Trophoblast cell (in vitro differentiated cells and primary cell): ENCODE results near the gene AKAP12.

Experiments
- DNase-seq, 2 donors: peaks; one replicate each; pipeline ENCODE4 v3.0.0-alpha.2; 2016
- H2AFZ ChIP-seq: 2 replicates; pipeline ENCODE4 v1.6.1; 2013; ENCODE audit warnings: low read length, moderate library complexity, mild to moderate bottlenecking; ENCODE audit not compliant: insufficient read depth, poor library complexity
- H2AK5ac ChIP-seq: 2 replicates; pipeline ENCODE4 v1.6.1; 2013; ENCODE audit warnings: mild to moderate bottlenecking, low read length
- H2BK120ac ChIP-seq: 2 replicates; pipeline ENCODE4 v1.6.1; 2013; ENCODE audit warnings: low read length, mild to moderate bottlenecking, moderate library complexity; ENCODE audit not compliant: insufficient read depth, poor library complexity
- H2BK12ac ChIP-seq: 2 replicates; pipeline ENCODE4 v1.6.1; 2013; ENCODE audit warnings: mild to moderate bottlenecking, low read length, moderate library complexity
- H2BK5ac ChIP-seq: 2 replicates; pipeline ENCODE4 v1.6.1; 2013; ENCODE audit warnings: low read length, low read depth, moderate library complexity, mild to moderate bottlenecking; ENCODE audit not compliant: poor library complexity
- H3K14ac ChIP-seq: 2 replicates; pipeline ENCODE4 v1.6.1; 2013; ENCODE audit warnings: mild to moderate bottlenecking, low read length
- H3K18ac ChIP-seq: 2 replicates; pipeline ENCODE4 v1.6.1; 2013; ENCODE audit warnings: mild to moderate bottlenecking, low read length
- H3K23ac ChIP-seq: 2 replicates; pipeline ENCODE4 v1.6.1; 2013; ENCODE audit warnings: low read length
- H3K27ac ChIP-seq: 2 replicates; pipeline ENCODE4 v1.5.1; 2013; ENCODE audit warnings: low read depth, mild to moderate bottlenecking, inconsistent platforms, low read length, moderate library complexity
- H3K27me3 ChIP-seq: 2 replicates; pipeline ENCODE4 v1.6.1; 2013; ENCODE audit warnings: inconsistent platforms, mild to moderate bottlenecking, low read length, moderate library complexity; ENCODE audit not compliant: insufficient read depth
- H3K36me3 ChIP-seq, 2 experiments: 1 replicate in 1 of 2; 2 replicates in 1 of 2; pipeline ENCODE4 v1.6.1; 2013; ENCODE audit warnings: low read length in 2 of 2, mild to moderate bottlenecking in 2 of 2, moderate library complexity in 1 of 2; ENCODE audit not compliant: insufficient read depth in 2 of 2, control insufficient read depth in 1 of 2
- H3K4ac ChIP-seq: 2 replicates; pipeline ENCODE4 v1.6.1; 2013; ENCODE audit warnings: low read depth, mild to moderate bottlenecking, low read length, moderate library complexity
- H3K4me1 ChIP-seq, 2 experiments: 1 replicate in 1 of 2; 2 replicates in 1 of 2; pipeline ENCODE4 v1.6.1; 2013; ENCODE audit warnings: low read length in 2 of 2, mild to moderate bottlenecking in 2 of 2, moderate library complexity in 1 of 2; ENCODE audit not compliant: insufficient read depth in 2 of 2, control insufficient read depth in 1 of 2
- H3K4me2 ChIP-seq: 2 replicates; pipeline ENCODE4 v1.6.1; 2013; ENCODE audit warnings: inconsistent platforms, mild to moderate bottlenecking, low read length, moderate library complexity
- H3K4me3 ChIP-seq: 2 replicates; pipeline ENCODE4 v1.5.1; 2013; ENCODE audit warnings: mild to moderate bottlenecking, low read depth, low read length, inconsistent platforms
- H3K79me1 ChIP-seq: one replicate; pipeline ENCODE4 v1.6.1; 2013; ENCODE audit warnings: low read length
- H3K79me2 ChIP-seq: 2 replicates; pipeline ENCODE4 v1.6.1; 2013; ENCODE audit warnings: low read length, mild to moderate bottlenecking; ENCODE audit not compliant: control insufficient read depth, insufficient read depth, poor library complexity
- H3K9ac ChIP-seq: 2 replicates; pipeline ENCODE4 v1.6.1; 2013; ENCODE audit warnings: mild to moderate bottlenecking, low read length
- H3K9me3 ChIP-seq: 2 replicates; pipeline ENCODE4 v1.6.1; 2013; ENCODE audit warnings: low read depth, mild to moderate bottlenecking, control low read depth, inconsistent platforms, low read length; ENCODE audit not compliant: insufficient read depth
- H4K12ac ChIP-seq: 2 replicates; pipeline ENCODE4 v1.6.1; 2013; ENCODE audit warnings: low read depth, mild to moderate bottlenecking, low read length, moderate library complexity
- H4K8ac ChIP-seq: 2 replicates; pipeline ENCODE4 v1.6.1; 2013; ENCODE audit warnings: low read depth, mild to moderate bottlenecking, low read length, moderate library complexity
- H4K91ac ChIP-seq: one replicate; pipeline ENCODE4 v1.6.1; 2013; ENCODE audit warnings: low read depth, mild to moderate bottlenecking, low read length, moderate library complexity
- WGBS: extraction: QIAGEN DNeasy Blood & Tissue Kit; methylation state at CpG from one replicate; pipeline ENCODE4 v1.1.7; 2013; ENCODE audit warnings: missing lambda C conversion rate; ENCODE audit not compliant: insufficient read length, insufficient coverage; ENCODE audit errors: extremely low coverage; 5-methylcytosine and 5-hydroxymethylcytosine counted together

The AKAP12 gene

DNA sequence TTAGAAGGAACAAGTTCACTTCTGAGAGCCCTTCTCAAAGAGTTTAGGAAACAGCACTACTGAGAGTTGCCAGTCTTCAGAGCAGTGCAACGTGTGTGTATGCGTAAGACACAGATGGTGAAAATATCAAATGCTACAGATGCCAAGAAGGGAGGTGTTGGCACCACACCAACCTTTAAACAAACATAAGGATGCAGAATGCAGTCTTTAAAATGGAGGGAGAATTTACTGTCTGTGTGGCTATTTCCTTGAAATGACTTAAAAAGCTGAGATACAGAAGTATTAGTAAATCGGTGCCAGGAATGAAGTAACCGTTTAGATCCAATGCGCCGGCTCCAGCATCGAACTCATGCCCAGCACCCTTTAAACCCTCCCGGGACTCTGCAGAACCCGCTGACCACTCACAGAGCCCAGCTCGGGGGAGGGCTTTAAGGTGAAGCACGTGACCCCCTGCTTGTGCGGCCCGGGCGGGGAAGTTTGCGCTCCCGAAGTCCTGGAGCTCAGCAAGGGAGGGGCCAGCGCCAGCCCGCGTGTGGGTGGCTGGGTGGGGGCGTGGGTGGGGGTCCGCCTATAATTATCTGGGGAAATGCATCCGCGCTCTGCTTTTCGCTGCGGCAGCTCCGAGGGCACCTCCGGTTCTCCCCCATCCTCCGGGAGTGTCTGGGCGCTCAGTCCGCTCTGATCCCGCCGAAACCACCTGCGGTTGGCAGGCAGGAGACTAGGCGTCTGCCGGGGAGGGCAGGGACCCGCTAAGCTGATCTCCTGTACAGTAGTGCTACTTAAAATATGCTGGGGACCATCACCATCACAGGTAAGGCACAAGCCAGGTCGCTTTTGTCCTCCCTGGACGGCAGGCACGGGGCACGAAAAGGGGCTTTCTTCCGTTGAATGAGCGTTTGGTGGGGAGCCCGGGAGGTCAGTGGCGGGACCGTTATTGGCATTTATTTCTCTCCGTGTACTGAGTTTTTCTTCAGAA, 85.6 kb downstream of the AKAP12 start:
- Histone ChIP-seq H3K4ac (no peak overlapping the region), H4K8ac (peak overlapping the region; percentile 8), H3K36me3 (no peaks in the 10 kb centered on the region), H3K18ac (peak overlapping the region; percentile 25), H3K27ac (no peak overlapping the region), H3K14ac (no peak overlapping the region), H2AFZ (no peak overlapping the region), H3K4me3 (peak overlapping the region; percentile 64), H3K9ac (peak overlapping the region; percentile 69), H4K12ac (no peak overlapping the region), H3K27me3 (no peaks in the 10 kb centered on the region), H3K79me1 (no peaks in the 10 kb centered on the region), H2AK5ac (no peak overlapping the region), H2BK120ac (no peak overlapping the region), H3K4me1 (peaks cover 0 to 4% of the 10 kb centered on the region in 2 experiments), H3K23ac (no peak overlapping the region), H4K91ac (no peak overlapping the region), H2BK12ac (no peak overlapping the region), H2BK5ac (no peak overlapping the region), H3K79me2 (no peaks in the 10 kb centered on the region), H3K4me2 (peak overlapping the region; percentile 79), H3K9me3 (no peaks in the 10 kb centered on the region)
- no CpG with 5 or more reads among the region's 46 CpGs for WGBS
- peak in 1 of 2 donors; percentile 14 for DNase-seq

DNA sequence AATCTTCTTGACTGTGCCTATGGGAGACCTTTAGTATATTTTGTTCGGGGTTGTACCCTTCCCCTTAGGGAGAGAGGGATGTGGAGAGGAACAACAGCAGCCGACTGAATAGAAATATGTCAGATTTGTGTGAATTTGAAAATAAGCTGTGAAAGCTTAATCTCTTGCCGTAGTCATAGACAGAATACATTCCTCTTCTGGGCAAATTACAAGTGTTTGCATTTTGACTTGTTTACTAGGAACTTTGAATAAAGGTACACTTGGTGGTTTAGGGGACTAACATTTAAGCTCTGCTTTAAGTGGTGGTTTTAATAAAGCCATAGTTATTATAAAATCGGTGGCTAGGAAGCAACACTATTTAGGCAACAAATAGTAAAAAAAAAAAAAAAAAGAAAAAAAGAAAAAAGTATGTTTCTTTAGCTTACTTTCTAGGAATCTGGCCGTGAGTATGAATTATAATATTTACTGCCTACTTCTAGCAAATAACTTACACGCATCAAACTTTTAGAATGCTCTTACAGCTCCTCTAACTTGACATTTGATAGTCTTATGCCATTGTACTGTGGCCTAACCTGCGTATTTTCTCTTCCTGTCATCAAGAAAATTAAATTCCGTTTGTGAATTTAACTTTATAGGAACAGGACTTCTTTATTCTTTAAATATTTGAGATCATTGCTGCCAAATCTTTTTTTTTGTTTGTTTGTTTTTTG, 86.5 kb downstream of the AKAP12 start:
- H3K4me3 ChIP-seq: no peak overlapping the region
- no peaks in the 10 kb centered on the region for H3K27me3 ChIP-seq
- H4K91ac ChIP-seq: no peak overlapping the region
- no peak overlapping the region for H2BK120ac ChIP-seq
- H3K79me1 ChIP-seq: no peaks in the 10 kb centered on the region
- H4K8ac ChIP-seq: no peak overlapping the region
- no peak overlapping the region for H3K27ac ChIP-seq
- no peaks in the 10 kb centered on the region for H3K9me3 ChIP-seq
- no peak overlapping the region for H2BK5ac ChIP-seq
- no peak overlapping the region for H2BK12ac ChIP-seq
- H3K36me3 ChIP-seq: no peaks in the 10 kb centered on the region
- H3K18ac ChIP-seq: no peak overlapping the region
- H2AK5ac ChIP-seq: no peak overlapping the region
- no peak for DNase-seq
- H3K4ac ChIP-seq: no peak overlapping the region
- peaks cover 0 to 4% of the 10 kb centered on the region in 2 experiments for H3K4me1 ChIP-seq
- H4K12ac ChIP-seq: no peak overlapping the region
- no peak overlapping the region for H2AFZ ChIP-seq
- H3K79me2 ChIP-seq: no peaks in the 10 kb centered on the region
- H3K23ac ChIP-seq: no peak overlapping the region
- WGBS: no CpG with 5 or more reads among the region's 8 CpGs
- peak overlapping the region; percentile 79 for H3K4me2 ChIP-seq
- H3K14ac ChIP-seq: no peak overlapping the region
- no peak overlapping the region for H3K9ac ChIP-seq

DNA sequence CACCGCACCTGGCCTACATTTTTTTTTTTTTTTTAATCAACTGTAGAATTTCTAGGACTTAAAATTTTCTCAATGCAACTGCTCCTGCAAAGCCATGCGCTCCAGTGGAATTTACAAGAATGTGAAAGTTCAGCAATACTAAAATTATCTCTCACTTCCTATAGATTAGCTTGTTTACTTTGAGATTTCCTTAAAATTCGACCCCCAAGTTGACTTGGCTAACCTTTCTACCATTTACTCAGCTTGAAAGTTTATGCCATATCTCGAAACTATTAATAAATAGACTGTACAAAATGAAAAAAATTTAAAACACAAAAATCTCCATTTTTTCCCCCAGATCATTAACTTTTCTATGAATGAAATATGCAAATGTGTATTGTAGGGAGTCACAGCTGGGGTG, 87.3 kb downstream of the AKAP12 start:
- no peak overlapping the region for H4K12ac ChIP-seq
- H3K4me1 ChIP-seq: peaks cover 0 to 4% of the 10 kb centered on the region in 2 experiments
- no peak overlapping the region for H4K91ac ChIP-seq
- no peak overlapping the region for H3K18ac ChIP-seq
- H3K23ac ChIP-seq: no peak overlapping the region
- no peaks in the 10 kb centered on the region for H3K79me2 ChIP-seq
- no peaks in the 10 kb centered on the region for H3K79me1 ChIP-seq
- no peak overlapping the region for H3K14ac ChIP-seq
- no CpG with 5 or more reads among the region's 4 CpGs for WGBS
- H3K9me3 ChIP-seq: no peaks in the 10 kb centered on the region
- H2BK120ac ChIP-seq: no peak overlapping the region
- no peak overlapping the region for H3K27ac ChIP-seq
- no peak overlapping the region for H4K8ac ChIP-seq
- no peak overlapping the region for H2BK12ac ChIP-seq
- H3K27me3 ChIP-seq: no peaks in the 10 kb centered on the region
- no peak overlapping the region for H2AFZ ChIP-seq
- H3K9ac ChIP-seq: no peak overlapping the region
- H3K4me3 ChIP-seq: no peak overlapping the region
- no peak for DNase-seq
- H2AK5ac ChIP-seq: no peak overlapping the region
- H3K36me3 ChIP-seq: no peaks in the 10 kb centered on the region
- H3K4ac ChIP-seq: no peak overlapping the region
- no peak overlapping the region for H3K4me2 ChIP-seq
- no peak overlapping the region for H2BK5ac ChIP-seq

DNA sequence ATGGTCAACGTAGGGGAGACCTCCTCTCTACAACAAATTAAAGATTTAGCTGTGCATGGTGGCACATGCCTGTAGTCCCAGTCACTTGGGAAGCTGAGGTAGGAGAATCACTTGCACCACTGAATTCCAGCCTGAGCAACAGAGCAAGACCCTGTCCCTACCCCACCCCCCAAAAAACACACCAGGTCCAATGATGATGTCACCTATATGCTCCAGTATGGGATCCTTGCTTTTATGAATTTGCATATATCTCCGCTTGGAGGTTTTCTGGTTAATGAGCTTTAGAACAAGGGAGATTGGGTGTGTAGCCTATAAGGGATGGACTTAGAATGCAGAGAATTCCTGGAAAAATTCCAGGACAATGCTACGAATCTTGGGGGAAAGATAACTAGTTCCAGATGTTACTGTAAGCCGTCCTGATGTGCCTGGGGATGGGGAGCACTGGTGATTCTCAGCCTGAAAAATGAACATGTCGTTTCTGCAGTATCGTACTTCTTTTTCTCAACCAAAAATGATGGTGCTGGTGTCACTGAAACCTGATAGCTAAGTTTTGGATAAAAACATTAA, 90.4 kb downstream of the AKAP12 start:
- no peaks in the 10 kb centered on the region for H3K79me2 ChIP-seq
- no CpG with 5 or more reads among the region's 6 CpGs for WGBS
- no peak overlapping the region for H2AK5ac ChIP-seq
- no peak overlapping the region for H4K91ac ChIP-seq
- no peak overlapping the region for H2BK120ac ChIP-seq
- no peak overlapping the region for H3K14ac ChIP-seq
- no peaks in the 10 kb centered on the region for H3K9me3 ChIP-seq
- H2BK12ac ChIP-seq: no peak overlapping the region
- H3K4me2 ChIP-seq: no peak overlapping the region
- H3K36me3 ChIP-seq: no peaks in the 10 kb centered on the region
- no peak overlapping the region for H2AFZ ChIP-seq
- H3K23ac ChIP-seq: no peak overlapping the region
- H3K27me3 ChIP-seq: no peaks in the 10 kb centered on the region
- no peak overlapping the region for H2BK5ac ChIP-seq
- H3K27ac ChIP-seq: no peak overlapping the region
- H4K8ac ChIP-seq: no peak overlapping the region
- DNase-seq: no peak
- no peak overlapping the region for H4K12ac ChIP-seq
- H3K18ac ChIP-seq: no peak overlapping the region
- H3K4ac ChIP-seq: no peak overlapping the region
- H3K79me1 ChIP-seq: no peaks in the 10 kb centered on the region
- peaks cover 0 to 4% of the 10 kb centered on the region in 2 experiments for H3K4me1 ChIP-seq
- no peak overlapping the region for H3K4me3 ChIP-seq
- H3K9ac ChIP-seq: no peak overlapping the region
